Stimulated activated CD4-positive, alpha-beta T cell treated with anti-CD3 and anti-CD28 coated beads, Interleukin-1b, Interleukin-23, amount 100 ng/mL, for 4 hours (primary cell): ENCODE measurements around the gene NFATC1.

ENCODE experiments used
- DNase-seq, 2 donors: peaks; one replicate each; pipeline ENCODE4 v3.0.0-alpha.2; 2020; ENCODE audit warnings: low read depth in 2 of 2

Gene NFATC1

DNA sequence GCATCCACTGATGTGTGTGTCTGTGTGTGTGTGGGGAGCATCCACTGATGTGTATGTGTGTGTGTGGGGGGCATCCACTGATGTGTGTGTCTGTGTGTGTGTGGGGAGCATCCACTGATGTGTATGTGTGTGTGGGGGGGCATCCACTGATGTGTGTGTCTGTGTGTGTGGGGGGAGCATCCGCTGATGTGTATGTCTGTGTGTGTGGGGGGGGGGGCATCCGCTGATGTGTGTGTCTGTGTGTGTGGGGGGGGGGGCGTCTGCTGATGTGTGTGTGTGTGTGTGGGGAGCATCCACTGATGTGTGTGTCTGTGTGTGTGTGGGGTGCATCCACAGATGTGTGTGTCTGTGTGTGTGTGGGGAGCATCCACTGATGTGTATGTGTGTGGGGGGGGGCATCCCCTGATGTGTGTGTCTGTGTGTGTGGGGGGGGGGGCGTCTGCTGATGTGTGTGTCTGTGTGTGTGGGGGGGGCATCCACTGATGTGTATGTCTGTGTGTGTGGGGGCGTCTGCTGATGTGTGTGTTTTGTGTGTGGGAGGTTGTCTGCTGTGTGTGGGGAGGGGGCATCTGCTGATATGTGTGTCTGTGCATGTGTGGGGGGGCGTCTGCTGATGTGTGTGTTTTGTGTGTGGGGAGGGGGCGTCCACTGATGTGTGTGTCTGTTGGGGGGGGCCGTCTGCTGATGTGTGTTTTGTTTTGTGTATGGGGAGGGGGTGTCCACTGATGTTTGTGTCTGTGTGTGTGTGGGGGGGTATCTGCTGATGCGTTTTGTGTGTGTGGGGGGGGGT, 125.9 kb downstream of the NFATC1 start:
- no peak for DNase-seq

DNA sequence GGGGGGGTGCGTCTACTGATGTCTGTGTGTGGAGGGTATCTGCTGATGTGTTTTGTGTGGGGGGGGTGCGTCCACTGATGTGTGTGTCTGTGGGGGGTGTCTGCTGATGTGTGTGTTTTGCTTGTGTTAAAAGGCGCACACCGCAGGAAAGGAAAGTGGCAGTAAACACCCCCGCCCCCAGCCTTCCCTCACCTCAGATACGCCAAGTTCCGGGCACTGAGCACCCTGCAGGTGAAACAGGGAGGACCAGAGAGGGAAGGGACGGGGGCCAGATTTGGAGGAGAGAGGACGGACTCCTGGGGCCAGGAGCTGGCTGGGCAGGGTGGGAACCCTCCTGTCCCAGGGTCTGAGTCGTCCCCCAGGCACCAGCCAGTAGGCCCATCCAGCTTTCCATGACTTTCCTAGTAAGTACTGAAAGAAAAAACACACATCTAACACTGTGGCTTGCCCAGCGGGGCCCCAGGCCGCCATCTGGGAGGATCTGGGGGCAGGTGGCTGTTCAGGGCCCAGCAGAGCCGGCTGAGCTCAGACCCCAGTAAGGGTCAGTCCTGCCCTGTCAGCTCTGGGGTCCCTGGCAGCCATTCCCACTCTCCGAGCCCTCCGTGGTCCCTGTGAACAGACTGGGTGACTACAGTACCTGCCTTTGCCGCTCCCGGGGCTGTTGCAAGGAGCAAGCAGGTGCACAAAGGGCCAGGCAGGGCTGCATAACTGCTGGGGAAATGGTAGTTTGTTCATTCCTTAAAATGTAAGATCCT, 126.9 kb downstream of the NFATC1 start:
- peak in 1 of 2 donors; percentile 49 for DNase-seq

DNA sequence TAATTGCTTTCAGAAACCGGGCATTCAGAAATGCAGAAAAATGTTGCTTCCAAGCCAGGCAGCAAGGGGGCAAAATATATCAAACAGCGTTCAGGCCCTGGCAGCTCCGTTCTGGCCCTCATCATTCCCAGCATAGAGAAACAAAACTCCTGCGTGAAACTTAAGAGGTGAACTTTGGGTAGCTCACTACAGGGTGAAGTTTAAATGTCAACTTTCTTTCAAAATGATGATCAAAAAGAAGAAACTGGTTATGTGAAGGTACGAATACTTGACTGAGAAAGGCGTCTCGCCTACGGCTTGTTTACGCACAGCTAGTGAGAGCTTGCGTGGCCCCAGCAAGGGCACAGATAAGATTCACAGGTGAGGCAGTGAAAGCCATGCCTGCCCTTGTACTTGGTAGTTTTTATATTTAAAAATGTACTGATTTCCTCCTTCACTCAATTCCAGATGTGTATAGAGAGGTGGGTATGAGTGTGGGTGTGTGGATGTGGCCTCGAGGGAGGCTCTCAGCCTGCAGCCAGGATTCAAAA, 127.5 kb downstream of the NFATC1 start:
- peak; percentile 43 to 53 for DNase-seq

DNA sequence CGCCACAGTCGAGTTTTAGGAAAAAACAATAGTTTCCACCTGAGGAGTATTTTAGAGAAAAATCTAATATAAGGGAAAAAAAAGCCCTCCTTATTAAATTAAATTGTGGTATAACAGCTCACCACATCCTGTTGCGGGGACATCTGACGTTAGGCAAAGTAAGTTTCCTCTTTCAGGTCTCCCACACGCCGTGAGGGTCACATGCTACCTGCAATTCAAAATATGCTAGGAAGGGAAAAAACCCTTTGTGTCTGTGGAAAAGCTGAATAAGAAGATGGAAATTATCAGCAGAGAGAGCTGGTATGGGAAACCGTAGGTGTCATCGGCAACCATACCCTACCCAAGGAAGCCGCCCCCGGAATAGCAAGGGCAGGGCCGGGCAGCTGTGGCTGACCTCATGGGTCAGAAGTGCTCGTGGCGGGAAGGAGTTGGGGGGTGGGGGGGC, 128.0 kb downstream of the NFATC1 start:
- DNase-seq, result peak; percentile 52 to 68

DNA sequence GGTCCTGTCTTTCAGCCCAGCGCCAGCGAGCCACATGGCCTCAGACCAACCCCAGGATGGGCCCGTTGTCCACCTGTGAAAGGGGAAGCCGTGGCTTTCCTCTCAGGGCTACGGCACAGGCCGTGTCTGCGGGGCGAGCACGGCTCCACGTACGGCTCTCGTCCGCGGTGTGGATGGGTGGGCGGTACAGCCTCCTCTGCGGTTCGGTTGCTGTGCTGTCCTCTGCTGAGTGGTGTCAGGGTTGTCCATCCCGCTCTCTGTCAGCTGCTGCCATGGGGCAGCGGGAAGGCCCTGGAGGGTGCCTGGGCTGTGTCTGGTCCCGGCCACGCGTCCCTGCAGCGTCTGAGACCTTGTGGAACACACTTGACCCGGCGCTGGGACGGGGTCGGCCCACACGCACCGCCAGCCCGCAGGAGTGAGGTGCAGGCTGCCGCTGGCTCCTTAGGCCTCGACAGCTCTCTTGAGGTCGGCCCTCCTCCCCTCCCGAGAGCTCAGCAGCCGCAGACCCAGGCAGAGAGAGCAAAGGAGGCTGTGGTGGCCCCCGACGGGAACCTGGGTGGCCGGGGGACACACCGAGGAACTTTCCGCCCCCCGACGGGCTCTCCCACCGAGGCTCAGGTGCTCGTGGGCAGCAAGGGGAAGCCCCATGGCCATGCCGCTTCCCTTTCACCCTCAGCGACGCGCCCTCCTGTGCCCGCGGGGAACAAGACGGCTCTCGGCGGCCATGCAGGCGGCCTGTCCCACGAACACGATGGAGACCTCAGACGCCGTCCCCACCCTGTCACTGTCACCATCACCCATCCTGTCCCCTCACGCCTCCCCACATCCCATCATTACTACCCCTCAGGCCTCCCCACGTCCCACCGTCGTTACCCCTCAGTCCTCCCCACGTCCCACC, 128.7 kb downstream of the NFATC1 start:
- peak; percentile 32 to 44 for DNase-seq

DNA sequence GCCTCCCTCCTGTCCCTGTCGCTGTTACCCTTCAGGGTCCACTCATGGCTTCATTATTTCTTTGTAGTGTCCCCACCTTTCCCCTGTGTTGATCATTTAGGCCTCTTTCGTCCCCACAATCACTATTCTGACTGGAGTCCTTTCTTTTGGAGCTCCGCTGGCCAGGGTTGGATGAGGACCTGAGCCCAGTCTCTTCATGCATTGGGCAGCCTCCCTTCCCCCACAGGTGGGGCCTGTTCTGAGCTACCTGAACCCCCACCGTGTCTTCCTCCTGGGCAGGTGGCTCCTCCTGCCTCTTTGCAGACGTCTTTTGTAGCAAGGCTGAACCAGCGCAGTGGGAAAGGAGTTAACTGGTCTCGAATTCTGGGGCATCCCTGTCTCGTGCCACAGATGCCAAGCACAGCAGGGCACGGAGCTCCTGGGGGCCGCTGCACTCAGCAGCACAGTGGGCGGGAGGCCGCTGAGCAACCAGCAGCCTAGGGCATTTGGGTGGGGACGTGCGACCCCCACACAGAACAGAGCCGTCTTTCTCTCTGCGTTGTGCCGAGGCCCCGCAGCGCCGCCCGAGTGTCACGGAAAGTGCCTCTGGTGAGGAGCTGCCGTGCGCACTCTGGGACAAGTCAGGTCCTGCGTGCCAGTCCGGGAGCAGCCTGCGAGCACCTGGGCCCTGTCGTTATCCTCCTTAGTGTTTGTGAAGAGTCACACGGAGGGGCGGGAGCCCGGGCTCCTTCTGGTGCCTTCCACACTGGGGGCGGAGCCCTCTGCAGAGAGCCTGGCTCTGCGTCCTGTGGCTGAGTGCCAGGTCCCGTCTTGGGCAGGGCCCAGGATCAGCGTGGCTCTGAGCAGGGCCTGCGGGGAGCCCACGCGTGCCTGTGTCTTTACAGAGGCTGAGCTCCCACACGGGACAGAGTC, 130.1 kb downstream of the NFATC1 start:
- no peak for DNase-seq

DNA sequence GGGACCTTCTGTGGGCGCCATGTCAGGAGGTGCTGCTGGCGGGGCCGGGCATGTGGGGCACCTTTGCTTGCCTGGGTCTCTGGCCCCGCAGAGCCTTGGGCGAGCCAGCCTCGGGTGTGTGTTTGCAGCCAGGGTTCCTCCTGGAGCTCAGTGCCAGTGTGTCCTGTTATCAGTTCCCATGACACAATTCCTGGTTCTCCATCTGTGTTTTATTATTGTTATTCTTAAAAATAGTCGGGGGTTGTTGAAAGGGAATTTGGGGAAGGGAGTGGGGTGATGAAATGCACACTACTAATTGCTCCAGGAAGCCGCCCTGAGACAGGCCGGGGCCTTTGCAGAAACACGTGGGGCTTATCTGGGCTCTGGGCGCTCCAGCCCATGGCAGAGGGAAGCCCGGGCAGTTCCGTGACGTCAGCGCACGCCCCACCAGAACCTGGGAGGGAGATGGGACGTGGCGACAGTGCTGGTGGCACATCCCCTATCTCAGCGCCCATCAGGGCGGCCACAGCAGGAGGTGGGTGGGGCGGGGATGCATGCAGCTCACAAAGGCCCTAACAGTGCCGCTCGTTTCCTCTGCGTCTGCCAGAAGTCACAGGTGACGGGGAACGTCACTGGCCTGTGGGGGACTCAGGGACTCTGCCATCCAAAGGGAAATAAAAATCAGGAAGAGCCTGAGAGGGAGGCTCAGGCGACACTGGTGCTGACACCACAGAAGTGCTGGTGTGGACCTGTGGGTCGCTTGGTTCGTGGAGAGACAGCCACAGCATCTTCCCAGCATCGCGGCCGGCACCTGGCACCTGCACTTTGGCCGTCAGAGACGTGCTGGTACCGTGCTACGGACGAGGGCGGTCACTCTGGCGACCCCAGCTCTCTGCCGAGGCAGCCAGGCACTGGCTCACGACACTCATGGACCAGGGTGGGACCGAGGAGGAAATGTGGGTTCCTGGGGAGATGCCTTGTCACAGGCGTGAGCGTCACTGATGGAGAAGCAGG, 131.0 kb downstream of the NFATC1 start:
- no peak for DNase-seq

DNA sequence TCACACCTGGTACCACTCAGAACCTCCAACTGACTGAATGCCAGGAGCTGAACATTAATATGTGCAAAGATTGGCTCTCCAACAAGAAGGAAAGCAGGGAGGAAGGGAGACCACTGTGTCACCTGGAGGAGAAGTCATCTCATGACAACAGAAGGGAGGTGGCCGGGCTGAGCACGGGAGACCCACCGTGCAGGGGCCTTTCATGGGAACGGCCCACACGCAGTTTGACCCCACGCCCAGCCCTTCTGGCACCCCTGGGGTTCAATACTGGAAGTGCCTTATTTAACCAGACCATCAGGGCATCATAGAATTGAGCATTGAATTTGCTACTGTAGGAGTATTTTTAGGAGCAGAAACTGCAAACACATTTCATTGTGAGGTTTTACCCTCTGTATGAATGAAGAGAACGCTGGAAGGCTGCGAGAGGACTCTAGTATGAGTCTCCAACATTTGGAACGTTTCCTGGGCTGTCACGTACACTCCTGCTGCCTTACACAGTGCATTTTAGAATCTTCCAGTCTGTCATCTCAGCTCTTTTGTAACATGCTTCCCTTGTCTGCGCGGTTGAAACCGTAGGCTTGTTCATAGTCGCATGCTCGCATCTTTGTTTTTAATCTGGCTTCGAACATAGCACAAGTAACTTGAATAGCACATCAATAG, 132.1 kb downstream of the NFATC1 start:
- DNase-seq, result no peak

DNA sequence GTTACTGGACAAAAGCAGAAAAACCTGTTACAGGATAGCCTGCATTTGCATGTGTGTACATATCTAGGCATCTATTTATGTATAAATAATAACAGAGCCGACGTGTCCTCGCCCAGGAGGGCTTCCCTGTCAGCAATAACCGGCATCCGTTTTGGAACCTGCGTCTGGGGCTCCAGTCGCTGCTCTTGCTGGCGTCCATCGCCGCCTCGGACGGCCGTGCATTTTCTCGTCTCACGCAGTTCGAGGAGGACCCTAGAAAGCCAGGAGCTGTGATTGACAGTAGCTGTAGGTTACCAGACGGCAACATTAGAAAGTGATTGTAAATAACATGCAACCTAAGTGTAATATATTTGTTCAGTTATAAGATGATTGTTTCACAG, 132.6 kb downstream of the NFATC1 start:
- no peak for DNase-seq

DNA sequence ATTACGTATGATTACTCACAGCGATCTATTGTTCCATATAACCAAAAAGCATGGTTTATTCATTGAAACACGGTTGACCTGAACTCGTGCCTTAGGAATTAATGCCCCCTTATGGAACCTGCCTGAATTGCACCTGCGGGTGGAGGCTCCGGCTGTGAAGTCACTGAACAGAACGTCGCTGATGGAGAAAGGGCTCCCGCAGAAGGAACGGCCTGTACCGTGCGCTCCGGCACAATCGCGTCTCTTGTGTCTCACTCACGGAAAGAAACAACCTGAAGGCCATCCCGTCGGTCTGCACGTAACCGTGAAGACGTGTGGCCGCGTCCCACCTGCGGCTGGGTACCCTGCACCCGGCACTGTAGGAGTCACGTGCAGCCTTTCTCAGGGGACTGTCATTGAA, 133.1 kb downstream of the NFATC1 start:
- DNase-seq, result peak; percentile 60 to 82

DNA sequence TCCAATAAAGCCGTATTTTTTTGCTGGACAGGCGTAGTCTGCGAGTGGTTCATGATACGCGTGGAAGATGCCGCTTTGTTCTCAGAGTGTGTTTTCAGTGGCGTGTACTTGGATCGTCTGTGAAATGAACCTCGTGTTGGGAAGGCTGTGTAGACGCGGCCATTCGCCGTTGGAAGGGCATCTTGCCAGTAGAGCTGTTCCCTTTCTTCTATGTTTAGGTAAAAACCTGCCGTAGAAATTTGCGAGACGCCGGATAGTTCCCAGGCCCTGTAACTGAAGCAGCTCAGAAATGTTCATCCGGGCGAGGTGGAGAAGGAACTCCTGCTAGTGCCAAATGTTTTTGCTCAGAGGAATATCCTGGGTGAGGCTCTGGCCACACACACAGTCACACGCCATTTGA, 133.6 kb downstream of the NFATC1 start:
- no peak for DNase-seq

DNA sequence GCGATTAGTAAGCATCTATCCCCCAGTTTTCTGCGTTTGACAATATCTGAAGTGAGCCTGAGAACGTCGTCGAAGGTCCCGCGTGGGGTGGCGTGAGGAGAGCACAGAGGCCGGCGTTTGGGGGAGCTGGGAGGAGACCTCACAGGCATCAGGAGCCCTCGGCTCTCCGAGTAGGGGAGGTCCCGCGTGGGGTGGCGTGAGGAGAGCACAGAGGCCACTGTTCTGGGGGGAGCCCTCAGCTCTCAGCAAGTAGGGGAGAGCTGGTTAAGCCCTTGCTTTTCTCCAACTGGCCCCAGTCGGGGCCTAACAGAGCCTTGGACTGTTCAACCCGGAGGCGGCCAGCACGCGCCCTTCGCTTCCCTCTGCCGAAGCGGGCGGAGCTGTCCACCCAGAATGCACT, 134.3 kb downstream of the NFATC1 start:
- DNase-seq, result no peak

DNA sequence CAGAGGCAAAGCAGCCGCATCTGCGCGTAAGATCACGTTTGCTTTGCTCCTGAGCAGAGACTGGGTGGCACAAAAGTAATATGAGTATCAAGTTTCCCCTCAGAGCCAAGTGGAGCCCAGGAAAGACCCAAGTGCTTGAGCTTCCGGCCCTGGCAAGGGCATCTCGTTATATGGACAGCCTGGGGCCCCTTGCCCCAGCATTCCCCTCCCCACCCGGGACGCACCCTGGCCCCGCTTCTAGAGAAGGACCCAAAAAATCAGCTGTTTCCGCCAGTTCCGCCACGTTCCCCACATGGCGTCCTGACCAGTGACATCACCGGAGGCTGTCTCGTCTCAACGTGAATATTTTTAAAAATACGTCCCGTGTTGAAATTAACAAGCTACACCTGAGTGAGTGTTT, 135.1 kb downstream of the NFATC1 start:
- no peak for DNase-seq

DNA sequence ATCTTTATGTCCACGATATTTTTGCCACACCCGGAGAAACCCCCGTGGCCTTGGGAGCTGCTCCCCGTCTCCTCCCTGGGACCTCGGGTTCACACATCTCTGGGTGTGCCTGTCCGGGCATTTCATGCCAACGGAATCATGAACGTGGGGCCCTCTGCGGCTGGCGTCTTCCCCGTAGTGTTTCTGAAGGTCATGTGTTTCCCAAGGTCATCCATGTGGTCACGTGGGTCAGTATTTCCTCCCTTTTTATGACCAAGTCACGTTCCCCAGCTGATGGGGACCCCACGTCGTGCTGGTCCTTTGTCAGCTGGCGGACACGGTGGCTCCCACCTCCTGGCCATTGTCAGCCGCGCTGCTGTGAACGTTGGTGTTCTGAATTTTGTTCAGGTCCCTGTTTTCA, 135.7 kb downstream of the NFATC1 start:
- no peak for DNase-seq

DNA sequence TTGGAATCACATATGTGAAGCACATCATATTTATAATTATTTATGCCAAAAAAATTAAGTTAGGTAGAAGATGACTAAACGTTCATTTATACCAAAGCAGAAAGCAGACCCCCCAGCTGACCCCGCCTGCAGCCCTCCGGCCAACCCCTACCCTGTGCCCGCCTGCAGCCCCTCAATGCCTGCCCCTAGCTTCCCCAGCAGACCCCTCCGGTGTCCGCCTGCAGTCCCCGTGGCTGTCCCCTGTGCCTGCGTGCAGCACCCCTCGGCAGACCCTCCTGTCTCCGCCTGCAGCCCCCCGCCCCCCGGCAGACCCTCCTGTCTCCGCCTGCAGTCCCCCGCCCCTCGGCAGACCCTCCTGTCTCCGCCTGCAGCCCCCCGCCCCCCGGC, 136.2 kb downstream of the NFATC1 start:
- no peak for DNase-seq

DNA sequence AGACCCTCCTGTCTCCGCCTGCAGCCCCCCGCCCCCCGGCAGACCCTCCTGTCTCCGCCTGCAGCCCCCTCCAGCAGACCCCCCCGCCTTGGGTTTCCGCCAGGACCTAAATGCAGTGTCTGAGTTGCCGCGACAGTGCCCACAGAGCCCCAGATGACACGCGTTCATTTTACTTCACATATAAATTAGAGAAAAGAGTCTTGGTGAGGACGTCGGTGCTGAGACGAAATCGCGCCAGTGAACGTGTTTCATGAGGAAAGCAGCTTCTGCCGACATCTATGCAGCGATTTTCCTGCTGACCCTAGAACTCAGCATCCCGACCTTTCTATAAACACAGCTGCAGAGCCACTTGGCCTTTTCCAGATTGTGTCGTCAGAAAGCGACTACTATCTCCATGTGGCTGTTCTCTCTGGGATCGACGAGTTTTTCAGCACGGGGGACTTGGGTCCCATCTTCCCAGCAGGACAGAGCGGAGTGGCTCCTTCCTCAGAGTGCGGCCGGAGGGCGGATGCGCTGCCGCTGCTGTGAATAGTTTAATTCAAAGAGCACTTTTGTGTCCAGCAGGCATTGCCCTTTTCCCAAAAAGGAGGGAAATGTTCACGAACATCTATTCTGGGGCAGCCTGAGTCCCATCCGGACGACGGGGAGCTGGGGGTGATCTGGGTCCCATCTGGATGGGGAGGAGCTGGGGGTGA, 136.7 kb downstream of the NFATC1 start:
- DNase-seq, result no peak

DNA sequence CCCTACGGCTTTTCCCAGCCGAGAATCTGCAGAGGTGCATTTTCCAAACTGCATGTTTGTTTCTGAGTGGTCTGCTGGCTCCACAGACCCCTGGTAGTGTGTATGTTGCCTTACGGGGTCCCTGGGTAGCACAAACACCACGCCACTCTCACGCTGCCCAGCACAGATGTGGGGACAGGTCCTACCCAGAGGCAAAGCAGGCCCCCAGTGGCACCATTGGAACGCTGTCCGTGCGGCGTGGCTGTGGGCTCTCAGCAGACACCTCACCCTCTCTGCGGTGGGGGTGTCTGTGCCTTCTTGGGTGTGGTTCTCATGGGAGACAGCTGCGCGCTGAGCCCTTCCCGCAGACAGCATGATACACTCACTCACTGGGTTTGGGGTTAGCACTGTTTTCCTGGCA, 137.4 kb downstream of the NFATC1 start:
- no peak for DNase-seq

DNA sequence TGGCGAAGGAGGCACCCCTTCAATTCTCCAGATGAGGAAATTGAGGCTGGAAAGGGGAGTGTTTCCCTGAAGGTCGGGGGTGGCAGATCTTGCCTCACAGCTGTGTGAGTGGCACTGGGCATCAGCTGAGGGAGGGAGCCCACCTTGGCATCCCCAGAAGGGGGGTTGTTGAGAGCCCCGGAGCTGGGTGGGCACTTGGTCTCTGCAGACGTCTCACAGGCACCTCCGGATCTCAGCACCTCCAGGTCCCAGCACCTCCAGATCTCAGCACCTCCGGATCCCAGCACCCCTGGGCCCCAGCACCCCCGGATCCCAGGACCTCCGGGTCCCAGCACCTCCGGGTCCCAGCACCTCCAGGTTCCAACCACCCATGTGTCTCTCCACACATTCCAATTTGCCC, 137.9 kb downstream of the NFATC1 start:
- no peak for DNase-seq

DNA sequence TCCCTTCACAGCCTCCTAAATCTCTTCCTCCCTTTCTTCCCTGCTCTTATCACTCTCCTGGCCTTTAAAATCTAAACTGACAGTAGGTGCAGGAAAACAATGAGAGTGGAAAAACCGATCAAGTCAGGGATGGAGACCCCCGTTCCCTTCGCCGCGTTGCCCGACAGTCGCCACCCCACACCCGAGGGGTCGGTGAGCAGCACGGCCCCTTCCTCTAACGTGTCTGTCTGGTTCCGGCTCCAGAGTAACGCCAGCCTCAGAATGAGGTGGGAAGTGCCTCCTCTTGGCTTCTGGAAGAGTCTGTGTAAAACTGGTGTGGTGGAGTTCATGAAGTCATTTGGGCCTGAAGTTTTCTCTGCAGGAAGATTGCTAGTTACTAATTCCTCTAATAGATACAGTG, 138.6 kb downstream of the NFATC1 start:
- DNase-seq, result no peak
